Measurements from ENCODE around the gene GID8.

The GID8 gene

DNA sequence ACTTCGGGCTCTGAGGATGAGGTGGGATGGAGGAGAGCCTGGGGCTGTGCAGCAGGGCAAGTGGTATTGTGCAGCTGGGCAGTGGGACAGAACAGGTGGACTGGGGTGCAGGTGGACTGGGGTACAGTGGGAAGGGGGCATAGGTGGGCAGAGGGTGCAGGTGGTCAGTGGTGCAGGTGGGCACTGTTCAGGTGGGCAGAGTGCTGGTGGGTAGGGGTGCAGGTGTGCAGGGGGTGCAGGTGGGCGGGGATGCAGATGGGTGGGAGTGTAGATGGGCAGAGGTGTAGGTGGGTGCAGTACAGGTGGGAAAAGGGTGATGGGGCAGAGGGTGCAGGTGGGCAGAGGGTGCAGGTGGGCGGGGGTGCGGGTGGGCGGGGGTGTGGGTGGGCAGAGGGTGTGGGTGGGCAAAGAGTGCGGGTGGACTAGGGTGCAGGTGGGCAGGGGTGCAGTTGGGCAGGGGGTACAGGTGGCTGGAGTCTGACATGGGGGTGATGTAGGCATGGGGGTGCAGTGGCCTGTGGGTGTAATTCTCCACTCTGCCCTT is 48.4 kb downstream of the GID8 start:
- DNase-seq (ENCODE audit: low read depth) = no peak

DNA sequence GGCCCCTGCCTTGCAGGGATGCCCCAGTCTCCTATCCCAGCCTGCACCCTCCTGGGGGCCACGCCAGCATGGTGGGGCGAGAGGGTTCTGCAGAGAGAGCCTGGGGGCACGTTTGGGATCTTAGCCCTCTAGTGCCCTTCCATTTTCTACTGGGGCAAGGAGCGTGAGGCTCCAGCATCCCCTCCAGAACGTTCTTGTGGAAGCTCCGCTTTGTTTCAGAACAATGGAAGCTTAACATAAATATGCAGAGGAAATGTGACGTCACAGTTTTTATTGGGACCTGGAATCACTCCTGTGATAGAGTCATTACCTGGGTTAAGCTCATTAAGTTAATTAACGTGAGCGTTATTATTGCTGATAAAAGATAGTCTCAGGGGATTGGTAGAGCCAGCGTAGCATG is 49.2 kb downstream of the GID8 start:
- DNase-seq (ENCODE audit: low read depth) = no peak

- DNase-seq (ENCODE audit: low read depth) = no peak
Observed at GRCh38 chr20:62989201-62989601, 51.3 kb downstream of the GID8 start.

DNA sequence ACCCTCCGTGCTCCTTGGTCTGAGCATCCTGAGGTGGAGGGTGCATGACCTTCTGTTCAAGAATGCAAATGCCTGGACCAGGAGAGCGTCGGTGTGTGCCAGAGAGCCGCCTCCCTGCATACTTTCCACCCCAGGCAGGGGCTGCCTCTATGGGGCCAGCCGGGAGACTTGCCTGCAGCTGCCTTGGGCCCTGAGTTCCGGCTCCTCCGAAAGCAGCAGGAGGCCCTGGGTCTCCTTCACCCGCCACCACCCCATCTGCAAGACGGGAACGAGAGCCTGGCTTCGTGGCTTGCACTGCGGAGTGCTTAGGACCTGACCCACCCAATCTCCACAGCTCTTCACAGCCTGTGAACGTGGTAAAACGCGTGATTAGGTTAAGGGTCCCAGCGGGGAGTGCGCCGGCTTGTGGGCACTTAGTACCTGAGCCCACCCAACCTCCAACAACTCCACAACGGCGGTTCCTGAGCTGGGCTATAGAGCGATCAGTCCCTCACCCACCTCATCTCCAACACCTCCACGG is 52.4 kb downstream of the GID8 start:
- DNase-seq (ENCODE audit: low read depth) = no peak

DNA sequence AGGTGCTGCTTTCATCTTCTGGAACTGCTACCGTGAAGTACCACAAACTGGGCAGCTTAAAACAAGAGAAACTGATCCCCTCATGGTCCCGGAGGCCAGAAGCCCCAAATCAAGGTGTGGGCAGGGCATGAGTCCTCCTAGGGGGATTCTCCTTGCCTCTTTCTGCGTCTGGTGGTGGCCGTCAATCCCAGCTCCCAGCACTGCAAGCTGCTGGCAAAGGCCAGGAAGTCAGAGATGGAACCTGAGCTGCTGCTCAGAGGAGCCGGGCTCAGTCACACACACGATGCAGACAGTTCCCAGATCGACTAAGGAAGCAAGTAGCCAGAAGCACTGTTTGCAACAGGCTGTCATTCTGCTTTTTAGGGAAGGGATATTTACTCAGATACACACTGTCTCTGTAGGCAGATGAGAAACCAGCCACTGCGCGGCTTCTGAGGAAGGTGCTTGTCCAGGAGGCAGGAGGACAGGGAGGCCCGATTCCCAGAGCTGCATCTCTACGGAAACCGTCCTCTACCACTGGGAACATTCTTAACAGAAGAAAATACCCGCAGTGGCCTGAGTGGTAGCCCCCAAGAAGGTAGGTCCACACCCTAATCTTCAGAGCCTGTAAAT is 53.4 kb downstream of the GID8 start:
- no peak for DNase-seq (ENCODE audit: low read depth)

GRCh38 chr20:62991863-62992262 is 53.9 kb downstream of the GID8 start:
- no peak for DNase-seq (ENCODE audit: low read depth)

DNA sequence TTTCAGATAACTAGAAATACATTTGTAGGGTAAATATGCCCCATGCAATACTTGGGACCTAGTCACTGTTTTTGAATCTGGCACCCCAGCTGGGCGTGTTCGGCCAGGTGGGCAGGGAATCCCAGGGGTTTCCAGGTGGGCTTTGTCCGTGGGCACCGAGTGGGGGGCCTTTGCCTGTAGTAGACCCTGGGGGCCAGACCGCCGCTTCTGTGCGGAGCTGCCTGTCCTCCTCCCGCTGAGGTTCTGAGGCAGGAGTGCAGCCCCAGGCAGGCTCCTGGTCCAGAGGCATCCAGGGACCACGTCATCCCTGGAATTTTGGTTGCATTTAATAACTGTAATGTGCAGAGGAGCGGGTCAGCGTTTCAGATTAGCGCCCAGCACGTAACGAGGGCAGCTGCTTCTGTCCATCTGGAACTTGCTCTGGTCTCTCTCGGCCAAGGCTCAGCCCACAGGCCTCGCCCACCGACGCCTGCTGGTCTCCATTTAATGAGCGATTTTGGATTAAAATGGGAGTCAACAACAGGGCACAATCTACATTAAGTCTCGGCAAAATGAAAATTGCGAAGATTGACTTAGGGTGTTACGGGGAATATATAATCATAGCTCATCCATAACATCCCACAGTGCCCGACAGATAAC is 56.0 kb downstream of the GID8 start:
- no peak for DNase-seq (ENCODE audit: low read depth)

DNA sequence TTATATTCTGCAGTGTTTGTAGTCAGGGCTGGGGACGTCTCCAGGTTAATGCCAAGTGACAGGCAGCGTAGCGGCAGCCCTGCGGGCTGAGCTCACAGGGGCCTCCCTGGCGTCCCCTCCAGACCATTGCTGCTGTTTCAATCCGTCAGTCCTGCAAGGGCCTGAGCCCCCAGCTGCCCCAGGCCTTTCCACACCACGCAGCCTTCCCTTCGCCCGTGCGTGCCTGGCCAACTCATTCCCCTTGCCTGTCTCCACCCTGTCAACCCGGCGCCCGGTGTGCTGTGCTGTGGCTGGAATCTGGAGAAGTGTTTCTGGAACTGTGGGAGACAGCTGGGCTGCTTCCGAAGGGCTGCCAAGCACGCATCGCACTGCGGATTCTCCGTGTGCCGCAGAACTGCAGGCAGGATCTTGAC is 56.9 kb downstream of the GID8 start:
- no peak for DNase-seq (ENCODE audit: low read depth)

GRCh38 chr20:62995481-62995880 is 57.5 kb downstream of the GID8 start:
- DNase-seq (ENCODE audit: low read depth) = no peak

DNA sequence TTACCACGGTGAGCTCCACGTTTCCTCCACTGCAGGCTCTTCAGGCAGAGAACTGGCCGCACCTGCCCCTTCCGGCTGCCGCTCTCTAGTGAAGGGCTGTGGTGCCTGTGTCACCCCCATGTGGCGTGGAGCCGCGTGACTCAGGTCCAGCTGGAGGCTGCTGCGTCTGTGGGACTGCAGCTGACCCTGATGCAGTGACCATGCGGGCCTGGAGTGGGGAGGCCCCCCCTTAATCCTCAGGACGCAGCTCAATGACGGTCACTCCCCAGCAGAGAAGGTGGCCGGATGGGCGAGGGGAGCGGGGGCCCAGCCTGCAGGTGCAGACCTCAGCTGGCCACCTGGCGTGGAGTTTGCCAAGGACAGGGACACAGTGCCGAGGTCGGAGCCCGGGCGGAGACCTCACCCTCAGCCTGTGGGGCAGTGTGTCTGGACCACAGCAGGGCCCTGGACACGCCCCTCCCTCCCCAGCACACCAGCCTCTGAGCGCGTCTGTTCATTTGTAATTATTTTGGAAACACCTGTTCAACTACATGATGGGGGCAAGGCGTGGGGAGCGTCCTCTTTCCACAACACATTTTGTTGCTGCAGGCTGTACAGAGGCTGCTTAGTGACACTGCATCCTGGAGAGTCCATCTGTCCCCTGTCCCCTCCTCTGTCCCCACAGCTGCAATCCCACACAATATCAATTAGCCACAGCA is 58.1 kb downstream of the GID8 start:
- DNase-seq (ENCODE audit: low read depth) = no peak

DNA sequence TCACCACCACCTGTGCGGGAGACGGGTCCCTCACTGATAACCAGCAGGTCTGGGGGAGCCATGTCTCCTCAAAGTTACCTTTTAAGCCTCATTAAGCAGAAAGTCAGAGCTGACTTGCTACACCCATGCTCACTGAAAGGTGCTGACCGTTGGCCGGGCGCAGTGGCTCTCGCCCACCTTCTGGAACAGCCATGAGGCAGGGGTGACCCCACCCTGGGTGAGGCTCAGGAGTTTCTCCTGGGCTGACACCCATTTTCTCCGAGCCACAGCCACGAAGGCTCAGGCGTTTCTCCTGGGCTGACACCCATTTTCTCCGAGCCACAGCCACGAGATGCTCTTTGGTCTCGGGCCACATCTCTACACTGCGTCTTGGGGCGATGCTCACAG is 58.6 kb downstream of the GID8 start:
- DNase-seq (ENCODE audit: low read depth) = no peak

DNA sequence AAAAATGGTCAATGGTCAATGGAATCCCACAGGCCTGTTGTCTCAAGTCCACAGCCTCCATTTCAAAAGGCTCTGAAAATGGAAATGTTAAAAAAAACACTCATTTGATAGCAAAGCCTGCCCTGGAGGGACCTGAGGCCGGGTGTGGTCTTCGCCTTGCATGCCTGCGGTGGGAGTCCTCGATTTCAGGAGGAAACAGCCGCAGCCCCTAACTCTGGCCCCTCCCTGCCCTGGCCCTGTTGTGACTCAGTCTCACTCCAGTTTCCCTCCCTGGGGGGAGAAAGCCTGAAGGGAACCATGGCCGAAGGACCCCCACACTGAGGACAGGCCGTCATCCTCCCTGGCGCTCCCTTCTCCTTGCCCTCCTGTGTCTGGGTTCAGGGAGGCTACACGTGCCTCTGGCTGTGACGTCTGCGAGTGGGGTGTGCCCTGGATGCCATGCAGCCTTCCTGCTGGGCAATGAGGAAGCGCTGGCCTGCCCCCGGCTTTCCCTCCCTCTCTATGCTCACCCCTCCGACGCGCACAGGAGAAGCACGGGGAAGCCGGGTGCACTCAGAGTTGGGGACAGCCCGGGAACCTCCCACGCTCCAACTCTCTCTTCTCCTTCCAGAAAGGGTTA is 59.6 kb downstream of the GID8 start:
- no peak for DNase-seq (ENCODE audit: low read depth)

All from activated T-cell treated with anti-CD3 and anti-CD28 coated beads for 48 hours (primary cell).